Breast epithelium (tissue), 3 donors: Measurements from ENCODE around the gene CPHXL2.

ENCODE experiments used
- POLR2A ChIP-seq: fragments of 450-650 bp; IDR thresholded peaks from one replicate; pipeline ENCODE4 v1.6.1; 2016; ENCODE audit warnings: antibody characterized with exemption, mild to moderate bottlenecking, moderate library complexity
- POLR2AphosphoS5 ChIP-seq, 3 donors: sonication (generic); formaldehyde crosslinking; IDR thresholded peaks; one replicate each; pipeline ENCODE4 v1.6.1; 2017; ENCODE audit warnings: antibody characterized with exemption in 3 of 3
- TF ChIP-seq, protein P1 (sequence below), 3 donors: fragments of 450-650 bp; IDR thresholded peaks; one replicate each; pipeline ENCODE4 v1.5.1; 2016 to 2017; ENCODE audit warnings: antibody characterized with exemption in 3 of 3, mild to moderate bottlenecking in 3 of 3, moderate library complexity in 3 of 3

DNA sequence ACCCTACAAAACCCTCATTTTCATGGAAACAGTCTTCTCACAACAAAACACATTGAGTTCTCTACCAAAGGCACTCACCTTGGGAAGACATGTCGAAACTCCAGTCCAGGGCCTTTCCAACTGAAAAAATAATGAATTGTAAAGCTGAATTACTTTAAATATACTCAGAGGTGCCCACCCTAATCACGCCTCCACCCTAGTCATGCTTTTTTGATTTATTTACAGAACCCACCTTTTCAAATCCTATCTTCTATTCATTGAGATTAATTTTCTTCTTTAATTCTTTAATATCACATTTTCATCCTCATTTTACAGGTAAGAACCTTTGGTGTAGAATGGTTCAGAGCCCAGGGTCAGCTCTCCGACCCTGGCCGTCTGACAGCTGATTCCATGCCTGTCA lies at the start of gene CPHXL2:
- no peak for TF ChIP-seq POLR2AphosphoS5 (IDR thresholded peaks at IDR 0.05)
- TF ChIP-seq, protein P1, sequence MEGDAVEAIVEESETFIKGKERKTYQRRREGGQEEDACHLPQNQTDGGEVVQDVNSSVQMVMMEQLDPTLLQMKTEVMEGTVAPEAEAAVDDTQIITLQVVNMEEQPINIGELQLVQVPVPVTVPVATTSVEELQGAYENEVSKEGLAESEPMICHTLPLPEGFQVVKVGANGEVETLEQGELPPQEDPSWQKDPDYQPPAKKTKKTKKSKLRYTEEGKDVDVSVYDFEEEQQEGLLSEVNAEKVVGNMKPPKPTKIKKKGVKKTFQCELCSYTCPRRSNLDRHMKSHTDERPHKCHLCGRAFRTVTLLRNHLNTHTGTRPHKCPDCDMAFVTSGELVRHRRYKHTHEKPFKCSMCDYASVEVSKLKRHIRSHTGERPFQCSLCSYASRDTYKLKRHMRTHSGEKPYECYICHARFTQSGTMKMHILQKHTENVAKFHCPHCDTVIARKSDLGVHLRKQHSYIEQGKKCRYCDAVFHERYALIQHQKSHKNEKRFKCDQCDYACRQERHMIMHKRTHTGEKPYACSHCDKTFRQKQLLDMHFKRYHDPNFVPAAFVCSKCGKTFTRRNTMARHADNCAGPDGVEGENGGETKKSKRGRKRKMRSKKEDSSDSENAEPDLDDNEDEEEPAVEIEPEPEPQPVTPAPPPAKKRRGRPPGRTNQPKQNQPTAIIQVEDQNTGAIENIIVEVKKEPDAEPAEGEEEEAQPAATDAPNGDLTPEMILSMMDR (IDR thresholded peaks at IDR 0.05), result no peak
- TF ChIP-seq POLR2A, result no peak
